NT2/D1 (cell line): Measurements from ENCODE around the gene ZNF628.
"Not testable (repeated sequence)": the region's sequence is repeated elsewhere in the genome, so short reads cannot be mapped to it uniquely, and the experiment has no call there.

ENCODE experiments used
- DNase-seq: peaks from one replicate; pipeline ENCODE4 v3.0.0-alpha.2; 2011; ENCODE audit warnings: low read depth, low spot score
- H3K27me3 ChIP-seq: 2 replicates; pipeline ENCODE4 v1.6.0; 2011; ENCODE audit warnings: mild to moderate bottlenecking; ENCODE audit not compliant: insufficient read length, insufficient read depth
- H3K36me3 ChIP-seq: 2 replicates; pipeline ENCODE4 v1.6.1; 2011; ENCODE audit warnings: mild to moderate bottlenecking, low read length, mixed read lengths; ENCODE audit not compliant: insufficient read depth, insufficient read length
- H3K4me1 ChIP-seq: 2 replicates; pipeline ENCODE4 v1.5.1; 2011; ENCODE audit not compliant: insufficient read depth, insufficient read length
- H3K4me3 ChIP-seq: 2 replicates; pipeline ENCODE4 v1.5.1; 2011; ENCODE audit warnings: low read depth; ENCODE audit not compliant: insufficient read length
- H3K9ac ChIP-seq: 2 replicates; pipeline ENCODE4 v1.6.0; 2011; ENCODE audit warnings: low read depth; ENCODE audit not compliant: insufficient read length
- H3K9me3 ChIP-seq: 2 replicates; pipeline ENCODE4 v1.5.1; 2011; ENCODE audit warnings: mild to moderate bottlenecking, low read length; ENCODE audit not compliant: insufficient read depth
- SUZ12 ChIP-seq: IDR thresholded peaks from 2 replicates; pipeline ENCODE4 v1.6.1; 2011; ENCODE audit not compliant: insufficient read length, insufficient read depth; ENCODE audit errors: extremely low read depth
- YY1 ChIP-seq: IDR thresholded peaks from 2 replicates; pipeline ENCODE4 v1.6.1; 2011; ENCODE audit not compliant: insufficient read length, insufficient read depth
- ZNF274 ChIP-seq: IDR thresholded peaks from 2 replicates; pipeline ENCODE4 v1.6.1; 2011; ENCODE audit warnings: mild to moderate bottlenecking, low read depth, low read length

Gene ZNF628

GRCh38 chr19:55443824-55444480 is 32.5 kb upstream of the ZNF628 start:
- Histone ChIP-seq H3K36me3 (no peaks in the 10 kb centered on the region), H3K4me3 (no peak overlapping the region), H3K4me1 (peaks cover 5% of the 10 kb centered on the region), H3K27me3 (peaks cover 97% of the 10 kb centered on the region), H3K9me3 (no peaks in the 10 kb centered on the region), H3K9ac (no peak overlapping the region)
- DNase-seq, result no peak
- TF ChIP-seq SUZ12 (no peak), ZNF274 (no peak), YY1 (no peak)

- Histone ChIP-seq H3K9ac (no peak overlapping the region), H3K36me3 (no peaks in the 10 kb centered on the region), H3K27me3 (peaks cover 97% of the 10 kb centered on the region), H3K4me3 (no peak overlapping the region), H3K9me3 (no peaks in the 10 kb centered on the region), H3K4me1 (peaks cover 3% of the 10 kb centered on the region)
- no peak for DNase-seq
- TF ChIP-seq SUZ12 (no peak), ZNF274 (no peak), YY1 (no peak)
Observed at GRCh38 chr19:55444646-55445045, 31.8 kb upstream of the ZNF628 start.

- no peak overlapping the region for H3K9ac ChIP-seq
- H3K36me3 ChIP-seq, result no peaks in the 10 kb centered on the region
- DNase-seq, result no peak
- no peaks in the 10 kb centered on the region for H3K4me1 ChIP-seq
- H3K27me3 ChIP-seq, result peaks cover 95% of the 10 kb centered on the region
- no peak overlapping the region for H3K4me3 ChIP-seq
- TF ChIP-seq YY1 (no peak), SUZ12 (no peak), ZNF274 (no peak)
- H3K9me3 ChIP-seq, result no peaks in the 10 kb centered on the region
Observed at GRCh38 chr19:55446060-55446459, 30.4 kb upstream of the ZNF628 start.

DNA sequence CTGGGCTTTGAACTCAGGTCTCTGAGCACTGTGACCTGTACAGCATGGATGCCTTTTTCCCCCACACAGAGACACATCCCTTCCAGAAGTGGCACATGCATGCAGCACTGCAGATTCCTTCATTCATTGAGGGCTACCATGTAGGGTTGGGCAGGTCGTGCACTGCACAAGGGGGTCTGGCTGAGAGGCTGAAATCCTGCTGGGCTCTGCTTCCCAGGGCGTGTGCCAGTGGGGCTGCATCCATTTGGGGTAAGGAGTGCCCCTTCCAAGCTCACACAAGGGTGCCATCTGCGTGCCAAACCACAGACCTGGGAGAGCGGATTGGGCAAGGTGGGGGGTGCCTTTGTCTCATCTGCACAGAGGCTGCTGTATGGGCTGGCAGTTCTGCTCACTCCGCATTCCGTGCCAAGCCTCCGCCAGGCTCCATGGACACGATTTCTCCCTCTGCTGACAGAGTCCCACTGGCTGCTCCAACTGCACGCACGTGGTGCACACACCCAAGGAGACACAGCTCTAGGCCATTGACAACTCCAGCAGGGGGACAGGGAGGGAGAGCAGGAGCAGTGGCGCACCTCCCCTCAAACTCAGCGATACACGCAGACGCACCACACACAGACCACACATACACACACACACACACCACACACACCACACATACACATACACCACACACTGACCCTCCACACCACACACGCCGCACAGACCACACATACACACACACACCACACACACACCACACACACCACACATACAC is 28.8 kb upstream of the ZNF628 start:
- Histone ChIP-seq H3K4me3 (no peak overlapping the region), H3K9ac (no peak overlapping the region), H3K27me3 (peaks cover 94% of the 10 kb centered on the region), H3K4me1 (no peaks in the 10 kb centered on the region), H3K36me3 (no peaks in the 10 kb centered on the region), H3K9me3 (no peaks in the 10 kb centered on the region)
- DNase-seq, result no peak
- TF ChIP-seq SUZ12, result no peak
- no peak for TF ChIP-seq ZNF274
- no peak for TF ChIP-seq YY1

DNA sequence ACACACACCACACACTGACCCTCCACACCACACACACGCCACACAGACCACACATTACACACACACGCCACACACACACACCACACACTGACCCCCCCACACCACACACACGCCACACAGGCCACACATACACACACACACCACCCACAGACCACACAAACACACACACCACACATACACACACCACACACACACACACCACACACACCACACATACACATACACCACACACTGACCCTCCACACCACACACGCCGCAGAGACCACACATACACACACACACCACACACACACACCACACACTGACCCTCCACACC is 28.3 kb upstream of the ZNF628 start:
- peaks cover 93% of the 10 kb centered on the region for H3K27me3 ChIP-seq
- H3K9ac ChIP-seq, DNase-seq, H3K36me3 ChIP-seq, H3K4me1 ChIP-seq, H3K9me3 ChIP-seq, H3K4me3 ChIP-seq: not testable (repeated sequence)

GRCh38 chr19:55449469-55449868 is 26.9 kb upstream of the ZNF628 start:
- no peaks in the 10 kb centered on the region for H3K36me3 ChIP-seq
- H3K9me3 ChIP-seq, result no peaks in the 10 kb centered on the region
- TF ChIP-seq SUZ12, result no peak
- TF ChIP-seq ZNF274, result no peak
- no peak for TF ChIP-seq YY1
- H3K4me3 ChIP-seq, result no peak overlapping the region
- H3K9ac ChIP-seq, result no peak overlapping the region
- peaks cover 87% of the 10 kb centered on the region for H3K27me3 ChIP-seq
- no peaks in the 10 kb centered on the region for H3K4me1 ChIP-seq
- no peak for DNase-seq

DNA sequence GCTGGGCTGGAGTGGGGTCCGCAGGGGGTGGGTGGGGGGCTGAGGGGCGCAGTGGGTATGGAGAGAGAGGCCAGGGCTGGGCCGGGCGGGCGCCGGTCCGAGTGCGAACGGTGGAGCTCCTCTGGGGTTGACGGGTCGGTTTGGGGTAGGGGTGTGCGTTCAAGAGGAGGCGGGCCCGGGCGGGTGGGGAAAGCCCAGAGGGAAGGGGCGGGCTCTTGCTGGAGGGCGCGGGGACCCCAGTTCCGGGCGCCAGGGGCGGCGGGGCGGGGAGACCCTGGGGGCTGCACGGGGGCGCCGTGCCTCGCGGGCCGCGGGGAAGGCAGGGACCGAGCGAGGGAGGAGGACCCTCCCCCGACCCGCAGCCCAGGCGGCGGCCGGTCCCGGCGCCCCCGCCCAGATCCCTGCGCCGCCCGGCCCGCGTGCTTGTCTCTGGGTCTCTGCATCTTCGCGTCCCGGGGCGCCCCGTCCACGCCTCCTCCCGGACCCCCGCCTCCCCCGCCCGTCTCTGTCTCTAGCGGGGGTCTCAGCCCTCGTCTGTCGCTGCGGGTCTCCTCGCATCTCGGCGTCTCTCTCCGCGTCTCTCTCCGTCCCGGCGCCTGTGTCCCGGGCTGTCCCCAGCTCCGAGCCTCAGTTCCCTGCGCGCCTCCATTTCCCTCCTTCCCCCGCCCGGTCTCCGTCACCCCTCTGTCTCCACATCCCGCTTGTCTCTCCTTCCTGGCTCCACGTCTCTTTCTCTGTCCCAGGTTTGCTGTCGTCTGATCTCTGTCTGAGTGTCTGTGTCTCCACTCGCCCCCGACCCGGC is 25.1 kb upstream of the ZNF628 start:
- Histone ChIP-seq H3K9me3 (no peaks in the 10 kb centered on the region), H3K9ac (peak overlapping the region; percentile 56), H3K27me3 (peaks cover 69% of the 10 kb centered on the region), H3K4me1 (no peaks in the 10 kb centered on the region), H3K4me3 (peak overlapping the region; percentile 37), H3K36me3 (no peaks in the 10 kb centered on the region)
- no peak for TF ChIP-seq ZNF274
- TF ChIP-seq SUZ12, result peak; percentile 89
- DNase-seq, result no peak
